RPMI8226 (cell line): ENCODE data around the gene NPNT.

Experiments
- DNase-seq: peaks from one replicate; pipeline ENCODE4 v3.0.0-alpha.2; 2015

The NPNT gene

GRCh38 chr4:105921301-105921700, 26.0 kb downstream of the NPNT start:
- DNase-seq: no peak

GRCh38 chr4:105923497-105924238, 28.4 kb downstream of the NPNT start:
- DNase-seq: no peak

- no peak for DNase-seq
These were observed 29.1 kb downstream of the NPNT start for GRCh38 chr4:105924341-105924740.

- DNase-seq: no peak
These were observed 35.4 kb downstream of the NPNT start for GRCh38 chr4:105930698-105931097.

- DNase-seq: no peak
These were observed 37.8 kb downstream of the NPNT start for GRCh38 chr4:105933083-105933482.

- DNase-seq: no peak
These were observed 39.1 kb downstream of the NPNT start for GRCh38 chr4:105934386-105934785.

- DNase-seq: no peak
These were observed 41.6 kb downstream of the NPNT start for GRCh38 chr4:105936901-105937300.

- DNase-seq: no peak
These were observed 42.5 kb downstream of the NPNT start for GRCh38 chr4:105937759-105938158.

GRCh38 chr4:105943234-105943633, 48.0 kb downstream of the NPNT start:
- no peak for DNase-seq

- no peak for DNase-seq
These were observed 49.3 kb downstream of the NPNT start for GRCh38 chr4:105944540-105944939.

- no peak for DNase-seq
These were observed 51.5 kb downstream of the NPNT start for GRCh38 chr4:105946771-105947170.

GRCh38 chr4:105950701-105951100, 55.4 kb downstream of the NPNT start:
- DNase-seq: no peak

- DNase-seq: no peak
These were observed 55.9 kb downstream of the NPNT start for GRCh38 chr4:105951198-105951597.

GRCh38 chr4:105952591-105952990, 57.3 kb downstream of the NPNT start:
- DNase-seq: no peak

- no peak for DNase-seq
These were observed 61.3 kb downstream of the NPNT start for GRCh38 chr4:105956569-105956968.

- DNase-seq: no peak
These were observed 62.4 kb downstream of the NPNT start for GRCh38 chr4:105957680-105958079.

GRCh38 chr4:105963461-105964400, 68.5 kb downstream of the NPNT start:
- DNase-seq: no peak

- DNase-seq: no peak
These were observed 70.0 kb downstream of the NPNT start for GRCh38 chr4:105965183-105965800.

- DNase-seq: no peak
These were observed 70.8 kb downstream of the NPNT start for GRCh38 chr4:105966051-105966450.

- DNase-seq: no peak
These were observed 71.9 kb downstream of the NPNT start for GRCh38 chr4:105967058-105967658.

GRCh38 chr4:105969575-105969974, 74.3 kb downstream of the NPNT start:
- DNase-seq: no peak

- DNase-seq: no peak
These were observed 75.1 kb downstream of the NPNT start for GRCh38 chr4:105970371-105970770.

GRCh38 chr4:105971036-105971435, 75.8 kb downstream of the NPNT start:
- no peak for DNase-seq
